ENCODE results near the gene HSD11B2. TPM values are rescaled to one million over a fixed set of nuclear protein-coding genes. Genes with fewer than 3 reads are reported as not detected.

The HSD11B2 gene
- total RNA-seq, 1 experiment from 2014 or later: 5.3 TPM

- intact Hi-C loops (cut with micrococcal nuclease; ENCODE audit: unreplicated experiment): no loop called here
- BruUV-seq (replicated peaks): no TSS peak
- POLR2A ChIA-PET (ENCODE audit: unreplicated experiment): interaction anchor here (0.6 to 0.7 kb wide), 2 partner anchors 42 to 85 kb away, joined by 6 to 8 read pairs; no protein-coding TSS in a partner anchor
Measured at GRCh38 chr16:67435758-67436164, 4.8 kb downstream of the HSD11B2 start.

GRCh38 chr16:67436640-67437193 lies 5.8 kb downstream of the HSD11B2 start:
- Histone ChIP-seq H3K79me2 (ENCODE audit: low read depth) (no peaks in the 10 kb centered on the region), H3K4me3 (no peak overlapping the region), H2AFZ (no peak overlapping the region), H3K27ac (no peak overlapping the region), H3K27me3 (ENCODE audit: insufficient read depth, low read depth) (no peaks in the 10 kb centered on the region), H3F3A (ENCODE audit: insufficient read depth, low read depth) (peaks cover 5% of the 10 kb centered on the region; the same call in 1 of the 2 replicates), H3K36me3 (ENCODE audit: low read depth) (no peaks in the 10 kb centered on the region), H3K9me3 (ENCODE audit: insufficient read depth, low read depth) (no peaks in the 10 kb centered on the region), H3K9me2 (ENCODE audit: insufficient read depth) (no peaks in the 10 kb centered on the region), H4K20me1 (ENCODE audit: insufficient read depth) (no peaks in the 10 kb centered on the region; the same call in 1 of the 2 replicates), H3K4me2 (no peak overlapping the region), H3K4me1 (replicated peaks; ENCODE audit: insufficient read depth) (no peaks in the 10 kb centered on the region)
- TF ChIP-seq CTCF (conservative IDR thresholded peaks at IDR 0.05) (no peak), EZH2 (IDR thresholded peaks at IDR 0.05; ENCODE audit: low read depth) (no peak)
- DNase-seq: peak in 1 of 2 experiments; percentile 21
- intact Hi-C loops (cut with micrococcal nuclease; ENCODE audit: unreplicated experiment): no loop called here
- BruUV-seq (replicated peaks): no TSS peak
- ChIA-PET CTCF (no interaction called here), POLR2A (ENCODE audit: unreplicated experiment) (no interaction called here)

More at GRCh38 chr16:67435758-67436164, 4.8 kb downstream of the HSD11B2 start:
- Histone ChIP-seq H3K4me2 (no peak overlapping the region), H3K4me1 (replicated peaks; ENCODE audit: insufficient read depth) (no peaks in the 10 kb centered on the region), H3K27ac (no peak overlapping the region), H3K79me2 (ENCODE audit: low read depth) (no peaks in the 10 kb centered on the region), H3K36me3 (ENCODE audit: low read depth) (no peaks in the 10 kb centered on the region), H3K9me3 (ENCODE audit: insufficient read depth, low read depth) (no peaks in the 10 kb centered on the region), H3K9me2 (ENCODE audit: insufficient read depth) (no peaks in the 10 kb centered on the region), H2AFZ (no peak overlapping the region), H3K27me3 (ENCODE audit: insufficient read depth, low read depth) (no peaks in the 10 kb centered on the region), H4K20me1 (ENCODE audit: insufficient read depth) (no peaks in the 10 kb centered on the region), H3F3A (ENCODE audit: insufficient read depth, low read depth) (peaks cover 9% of the 10 kb centered on the region; the same call in 1 of the 2 replicates), H3K4me3 (no peak overlapping the region)
- CTCF ChIA-PET: interaction anchor here (1.0 kb wide), 1 partner anchor 28 kb away, joined by 3 read pairs; no protein-coding TSS in a partner anchor
- DNase-seq: peak in 1 of 2 experiments; percentile 20
- TF ChIP-seq CTCF (conservative IDR thresholded peaks at IDR 0.05) (no peak), EZH2 (IDR thresholded peaks at IDR 0.05; ENCODE audit: low read depth) (no peak)

- H3F3A ChIP-seq (ENCODE audit: insufficient read depth, low read depth): peaks cover 3% of the 10 kb centered on the region; the same call in 1 of the 2 replicates
- no peaks in the 10 kb centered on the region for H3K9me2 ChIP-seq (ENCODE audit: insufficient read depth)
- no peak overlapping the region for H3K27ac ChIP-seq
- H3K4me3 ChIP-seq: no peak overlapping the region
- POLR2A ChIA-PET (ENCODE audit: unreplicated experiment): no interaction called here
- BruUV-seq (replicated peaks): no TSS peak
- no peaks in the 10 kb centered on the region for H3K9me3 ChIP-seq (ENCODE audit: insufficient read depth, low read depth)
- no peaks in the 10 kb centered on the region for H3K27me3 ChIP-seq (ENCODE audit: insufficient read depth, low read depth)
- H3K79me2 ChIP-seq (ENCODE audit: low read depth): no peaks in the 10 kb centered on the region
- TF ChIP-seq EZH2 (IDR thresholded peaks at IDR 0.05; ENCODE audit: low read depth): no peak
- TF ChIP-seq CTCF (conservative IDR thresholded peaks at IDR 0.05): no peak
- H3K4me1 ChIP-seq (replicated peaks; ENCODE audit: insufficient read depth): no peaks in the 10 kb centered on the region
- intact Hi-C loops (cut with micrococcal nuclease; ENCODE audit: unreplicated experiment): no loop called here
- H4K20me1 ChIP-seq (ENCODE audit: insufficient read depth): no peaks in the 10 kb centered on the region; the same call in 1 of the 2 replicates
- CTCF ChIA-PET: no interaction called here
- H3K36me3 ChIP-seq (ENCODE audit: low read depth): no peaks in the 10 kb centered on the region
- H3K4me2 ChIP-seq: no peak overlapping the region
- DNase-seq: peak in 1 of 2 experiments; percentile 19
- no peak overlapping the region for H2AFZ ChIP-seq
Measured at GRCh38 chr16:67437513-67437912, 6.6 kb downstream of the HSD11B2 start.

Data from PC-9 (cell line).